Upper lobe of right lung (tissue), 1 donor: ENCODE data around the gene CEP131. TPM values are rescaled to one million over a fixed set of nuclear protein-coding genes. Genes with fewer than 3 reads are reported as not detected.
A peak's percentile ranks its signal among the peaks of the same experiment; 100 is the strongest.

Experiments used
- ATAC-seq: fragments of 200-7000 bp; cut with Tn5 transposase; one replicate; pipeline ENCODE4 v1.9.1; 2020; ENCODE audit warnings: mild to moderate bottlenecking, moderate library complexity
- DNase-seq: peaks from one replicate; pipeline ENCODE4 v3.0.0-alpha.2; 2020
- H3K27ac ChIP-seq: fragments of 200-600 bp; one replicate; pipeline ENCODE4 v1.8.0; 2022
- H3K27me3 ChIP-seq: fragments of 200-600 bp; one replicate; pipeline ENCODE4 v1.8.0; 2022; ENCODE audit warnings: mild to moderate bottlenecking
- H3K36me3 ChIP-seq: fragments of 200-600 bp; one replicate; pipeline ENCODE4 v1.8.0; 2022
- H3K4me1 ChIP-seq: fragments of 200-600 bp; one replicate; pipeline ENCODE4 v1.8.0; 2022
- H3K4me3 ChIP-seq: fragments of 200-600 bp; one replicate; pipeline ENCODE4 v1.8.0; 2022; ENCODE audit warnings: mild to moderate bottlenecking
- H3K9me3 ChIP-seq: fragments of 200-600 bp; one replicate; pipeline ENCODE4 v1.8.0; 2022
- CTCF ChIP-seq: fragments of 200-600 bp; IDR thresholded peaks from one replicate; pipeline ENCODE4 v1.8.0; 2022; ENCODE audit warnings: antibody characterized with exemption
- intact Hi-C: fragments of 100-400 bp; cut with DNase I; formaldehyde crosslinking; loops from one replicate; pipeline ENCODE4 v1.11.0; 2022
- total RNA-seq: library from RNA; stranded (reverse); fragmentation: NEBNext Ultra II Directional; extraction: Animal tissue kit (Norgen Biotek cat#: 25700); gene quantifications from one replicate; pipeline ENCODE4 v1.2.1, GENCODE V29; 2021
- donor health status: DM: no; HTN: yes; CAD: no; lungs with severe emphysema.

Gene CEP131
- total RNA-seq, 1 donor from 2014 or later: 7.5 TPM

- ATAC-seq (peak; percentile 86), DNase-seq (no peak)
- no peak for TF ChIP-seq CTCF
- H3K4me3 ChIP-seq: no peak overlapping the region
- H3K27ac ChIP-seq: no peak overlapping the region
- no peaks in the 10 kb centered on the region for H3K4me1 ChIP-seq
- intact Hi-C loops: no loop called here
- H3K27me3 ChIP-seq: no peaks in the 10 kb centered on the region
- H3K9me3 ChIP-seq: no peaks in the 10 kb centered on the region
- H3K36me3 ChIP-seq: no peaks in the 10 kb centered on the region
Observed at GRCh38 chr17:81171941-81172340, 50.8 kb downstream of the CEP131 start.

GRCh38 chr17:81170727-81171494 is 51.9 kb downstream of the CEP131 start:
- no peaks in the 10 kb centered on the region for H3K4me1 ChIP-seq
- H3K4me3 ChIP-seq: no peak overlapping the region
- no peaks in the 10 kb centered on the region for H3K36me3 ChIP-seq
- DNase-seq (no peak), ATAC-seq (no peak)
- no peak for TF ChIP-seq CTCF
- intact Hi-C loops: no loop called here
- no peak overlapping the region for H3K27ac ChIP-seq
- H3K27me3 ChIP-seq: peaks cover 4% of the 10 kb centered on the region
- H3K9me3 ChIP-seq: no peaks in the 10 kb centered on the region

GRCh38 chr17:81169870-81170309 is 52.9 kb downstream of the CEP131 start:
- Histone ChIP-seq H3K27ac (no peak overlapping the region), H3K4me3 (no peak overlapping the region), H3K27me3 (peaks cover 13% of the 10 kb centered on the region), H3K36me3 (no peaks in the 10 kb centered on the region), H3K4me1 (peaks cover 4% of the 10 kb centered on the region), H3K9me3 (no peaks in the 10 kb centered on the region)
- ATAC-seq (no peak), DNase-seq (no peak)
- TF ChIP-seq CTCF: no peak
- intact Hi-C loops: no loop called here

- Histone ChIP-seq H3K36me3 (no peaks in the 10 kb centered on the region), H3K4me3 (no peak overlapping the region), H3K27me3 (peaks cover 15% of the 10 kb centered on the region), H3K4me1 (peaks cover 4% of the 10 kb centered on the region), H3K9me3 (no peaks in the 10 kb centered on the region), H3K27ac (no peak overlapping the region)
- intact Hi-C loops: no loop called here
- ATAC-seq (no peak), DNase-seq (no peak)
- TF ChIP-seq CTCF: no peak
Observed at GRCh38 chr17:81167638-81168037, 55.1 kb downstream of the CEP131 start.

GRCh38 chr17:81167194-81167524 is 55.6 kb downstream of the CEP131 start:
- no peak for DNase-seq
- TF ChIP-seq CTCF: no peak
- H3K27ac ChIP-seq: no peak overlapping the region
- H3K36me3 ChIP-seq: no peaks in the 10 kb centered on the region
- peaks cover 15% of the 10 kb centered on the region for H3K27me3 ChIP-seq
- intact Hi-C loops: no loop called here
- peaks cover 4% of the 10 kb centered on the region for H3K4me1 ChIP-seq
- no peak for ATAC-seq
- no peak overlapping the region for H3K4me3 ChIP-seq
- no peaks in the 10 kb centered on the region for H3K9me3 ChIP-seq

GRCh38 chr17:81166033-81166492 is 56.7 kb downstream of the CEP131 start, which contains the start of gene AATK:
TSS of gene AATK (minus strand) at chr17:81166221. CDS start at chr17:81165992, 229 bp downstream.
- ATAC-seq (no peak), DNase-seq (no peak)
- intact Hi-C loops: no loop called here
- no peaks in the 10 kb centered on the region for H3K9me3 ChIP-seq
- no peak within 1 kb of the TSS for H3K27ac ChIP-seq
- peak within 1 kb of the TSS; percentile 14 for H3K4me3 ChIP-seq
- peaks cover 4% of the 10 kb centered on the region for H3K4me1 ChIP-seq
- peaks cover 15% of the 10 kb centered on the region for H3K27me3 ChIP-seq
- no peaks in the 10 kb centered on the region for H3K36me3 ChIP-seq
- TF ChIP-seq CTCF: no peak
